GM21423 (cell line): ENCODE data around the gene MRGPRX4.
"Not testable (repeated sequence)": the region's sequence is repeated elsewhere in the genome, so short reads cannot be mapped to it uniquely, and the experiment has no call there.

ENCODE experiments used
- ATAC-seq: cut with Tn5 transposase; IDR thresholded peaks from one replicate; pipeline ENCODE4 v1.9.1; 2021; ENCODE audit warnings: mild to moderate bottlenecking, moderate library complexity; ENCODE audit not compliant: unreplicated experiment

Gene MRGPRX4

GRCh38 chr11:18172666-18173065 lies at the start of gene MRGPRX4:
TSS of gene MRGPRX4 (plus strand) at chr11:18172837. CDS start at chr11:18173257, 420 bp downstream.
- ATAC-seq: no peak

- not testable (repeated sequence) for ATAC-seq
These were observed 41.5 kb upstream of the MRGPRX4 start for GRCh38 chr11:18131115-18131514.

GRCh38 chr11:18132341-18132740 lies 40.3 kb upstream of the MRGPRX4 start, which contains the start of gene MRGPRX3:
TSS of gene MRGPRX3 (plus strand) at chr11:18132571. CDS start at chr11:18137203, 4,632 bp downstream.
- ATAC-seq: no peak

GRCh38 chr11:18135308-18135707 lies 37.3 kb upstream of the MRGPRX4 start:
- ATAC-seq: no peak

GRCh38 chr11:18137186-18137800 lies 35.3 kb upstream of the MRGPRX4 start:
- ATAC-seq: no peak

GRCh38 chr11:18140145-18140544 lies 32.5 kb upstream of the MRGPRX4 start:
- no peak for ATAC-seq

- ATAC-seq: no peak
These were observed 28.4 kb upstream of the MRGPRX4 start for GRCh38 chr11:18144243-18144642.

- no peak for ATAC-seq
These were observed 27.6 kb upstream of the MRGPRX4 start for GRCh38 chr11:18145025-18145424.

- ATAC-seq: no peak
These were observed 26.8 kb upstream of the MRGPRX4 start for GRCh38 chr11:18145837-18146236.

- no peak for ATAC-seq
These were observed 21.1 kb upstream of the MRGPRX4 start for GRCh38 chr11:18151581-18151980.

- ATAC-seq: no peak
These were observed 4.3 kb upstream of the MRGPRX4 start for GRCh38 chr11:18168372-18168771.

GRCh38 chr11:18171377-18172000 lies 1.1 kb upstream of the MRGPRX4 start:
- ATAC-seq: no peak

GRCh38 chr11:18173225-18173866 lies 709 bp downstream of the MRGPRX4 start:
- no peak for ATAC-seq

- no peak for ATAC-seq
These were observed 16.2 kb downstream of the MRGPRX4 start for GRCh38 chr11:18188796-18189195.

- ATAC-seq: not testable (repeated sequence)
These were observed 17.0 kb downstream of the MRGPRX4 start for GRCh38 chr11:18189476-18190245.

GRCh38 chr11:18191376-18191775 lies 18.7 kb downstream of the MRGPRX4 start:
- ATAC-seq: no peak

- peak; percentile 48 for ATAC-seq
These were observed 20.4 kb downstream of the MRGPRX4 start for GRCh38 chr11:18193010-18193409.

GRCh38 chr11:18196532-18196931 lies 23.9 kb downstream of the MRGPRX4 start:
- ATAC-seq: no peak

GRCh38 chr11:18197738-18198137 lies 25.1 kb downstream of the MRGPRX4 start:
- not testable (repeated sequence) for ATAC-seq

- ATAC-seq: no peak
These were observed 31.1 kb downstream of the MRGPRX4 start for GRCh38 chr11:18203723-18204122.

- ATAC-seq: no peak
These were observed 31.6 kb downstream of the MRGPRX4 start for GRCh38 chr11:18204220-18204619.
